HUES48 (cell line): Measurements from ENCODE around the gene LEO1.

Source experiments
- H3K27ac ChIP-seq: one replicate; pipeline ENCODE4 v1.7.0; 2013; ENCODE audit warnings: low read depth, low read length, inconsistent platforms
- H3K27me3 ChIP-seq: 2 replicates; pipeline ENCODE4 v1.6.1; 2013; ENCODE audit warnings: mild to moderate bottlenecking, low read length; ENCODE audit not compliant: control insufficient read depth, insufficient read depth
- H3K36me3 ChIP-seq: 2 replicates; pipeline ENCODE4 v1.6.1; 2013; ENCODE audit warnings: low read length; ENCODE audit not compliant: control insufficient read depth, insufficient read depth
- H3K4me1 ChIP-seq: 2 replicates; pipeline ENCODE4 v1.6.1; 2013; ENCODE audit warnings: mild to moderate bottlenecking, low read length; ENCODE audit not compliant: control insufficient read depth, insufficient read depth
- H3K4me3 ChIP-seq: 2 replicates; pipeline ENCODE4 v1.5.1; 2013; ENCODE audit warnings: mild to moderate bottlenecking, low read depth, low read length
- H3K9ac ChIP-seq: 2 replicates; pipeline ENCODE4 v1.6.1; 2013; ENCODE audit warnings: mild to moderate bottlenecking, low read depth, low read length, moderate library complexity
- H3K9me3 ChIP-seq: 2 replicates; pipeline ENCODE4 v1.6.1; 2013; ENCODE audit warnings: low read length; ENCODE audit not compliant: control insufficient read depth, insufficient read depth

LEO1 gene

DNA sequence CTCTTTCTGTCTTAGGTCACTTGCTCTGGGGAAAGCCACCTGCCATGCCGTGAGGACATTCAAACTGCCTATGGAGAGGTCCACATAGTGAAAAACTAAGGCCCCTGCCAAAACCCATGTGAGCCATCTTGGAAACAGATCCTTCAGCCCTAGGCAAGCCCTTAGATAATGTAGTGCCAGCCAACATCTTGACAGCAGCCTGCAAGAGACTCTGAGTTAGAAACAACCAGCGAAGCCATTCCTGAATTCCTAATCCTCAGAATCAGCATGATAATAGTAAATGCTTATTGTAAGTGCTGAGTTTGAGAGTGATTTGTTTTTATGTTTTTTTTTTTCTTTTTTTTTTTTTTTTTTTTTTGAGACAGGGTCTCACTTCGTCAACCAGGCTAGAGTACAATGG lies 40.6 kb downstream of the LEO1 start:
- H3K4me1 ChIP-seq: peaks cover 5% of the 10 kb centered on the region; the same call in 1 of the 2 replicates
- H3K9ac ChIP-seq: no peak overlapping the region
- peaks cover 4% of the 10 kb centered on the region; the same call in 1 of the 2 replicates for H3K36me3 ChIP-seq
- H3K9me3 ChIP-seq: no peaks in the 10 kb centered on the region
- no peaks in the 10 kb centered on the region for H3K27me3 ChIP-seq
- no peak overlapping the region for H3K27ac ChIP-seq
- no peak overlapping the region for H3K4me3 ChIP-seq

DNA sequence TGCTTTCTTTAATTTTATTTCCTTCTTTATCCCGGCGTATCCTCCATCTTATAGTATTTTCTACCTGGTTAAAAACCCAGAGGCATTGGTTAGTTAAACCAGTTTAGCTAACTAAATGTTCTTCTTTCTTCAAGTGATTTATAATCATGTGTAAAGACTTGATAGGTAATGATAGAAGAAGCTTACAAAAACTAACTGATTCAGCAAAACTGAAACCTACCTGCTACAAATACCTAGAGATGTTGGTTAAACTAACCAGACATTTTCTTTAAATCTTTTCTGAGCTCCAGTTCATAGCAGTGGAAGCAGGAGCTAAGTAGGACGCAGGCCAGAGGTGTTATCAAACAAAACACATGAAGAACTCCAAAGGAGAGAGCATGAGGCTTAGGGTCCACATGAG lies 44.8 kb downstream of the LEO1 start:
- Histone ChIP-seq H3K9me3 (no peaks in the 10 kb centered on the region), H3K4me3 (no peak overlapping the region), H3K36me3 (peaks cover 13% of the 10 kb centered on the region; the same call in 1 of the 2 replicates), H3K27ac (no peak overlapping the region), H3K4me1 (peaks cover 7% of the 10 kb centered on the region), H3K27me3 (no peaks in the 10 kb centered on the region), H3K9ac (no peak overlapping the region)

DNA sequence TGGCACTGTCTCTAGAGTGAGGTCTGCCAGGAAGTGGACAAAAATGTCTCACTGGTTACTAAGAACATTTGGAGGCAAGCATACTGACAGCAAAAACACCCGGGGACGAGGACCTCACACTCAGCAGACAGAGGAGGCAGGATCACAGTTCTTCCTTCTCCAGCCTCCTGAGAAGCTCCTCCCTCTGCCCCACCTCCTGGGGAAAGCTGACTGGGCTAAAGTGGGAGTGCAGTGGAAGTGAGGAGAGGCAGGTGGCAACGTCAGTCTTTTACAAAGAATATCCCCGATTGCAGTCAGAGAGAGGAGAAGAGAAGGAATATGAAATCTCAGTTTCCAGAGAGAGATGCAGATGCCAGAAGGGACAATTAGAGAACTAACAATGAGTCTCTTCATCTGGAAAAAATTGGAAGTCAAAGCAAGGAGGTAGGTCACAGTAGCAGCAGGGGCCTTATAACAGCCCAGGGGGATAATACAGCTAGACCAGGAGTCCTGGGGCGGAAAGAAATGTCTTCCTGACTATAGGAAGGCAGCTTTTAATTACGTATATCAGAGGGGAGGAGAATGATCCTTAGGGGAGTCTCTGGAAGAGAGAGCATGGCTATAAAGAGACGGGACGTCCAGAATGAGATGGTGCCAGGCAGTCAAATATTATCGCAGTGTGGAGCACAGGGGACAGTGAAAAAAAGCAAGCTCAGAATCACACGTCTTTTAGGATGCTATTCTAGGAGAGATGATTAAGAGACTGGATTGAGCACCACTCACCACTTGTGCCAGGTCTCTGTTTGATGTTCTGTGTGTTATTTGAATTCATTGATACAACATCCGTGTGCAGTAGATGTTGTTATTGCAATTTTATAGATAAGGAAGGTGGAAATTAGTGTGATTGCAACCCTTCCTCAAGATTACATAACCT lies 47.2 kb downstream of the LEO1 start:
- Histone ChIP-seq H3K4me1 (peaks cover 3% of the 10 kb centered on the region; the same call in 1 of the 2 replicates), H3K27me3 (no peaks in the 10 kb centered on the region), H3K27ac (no peak overlapping the region), H3K4me3 (no peak overlapping the region), H3K9ac (no peak overlapping the region), H3K36me3 (peaks cover 17% of the 10 kb centered on the region), H3K9me3 (no peaks in the 10 kb centered on the region)

DNA sequence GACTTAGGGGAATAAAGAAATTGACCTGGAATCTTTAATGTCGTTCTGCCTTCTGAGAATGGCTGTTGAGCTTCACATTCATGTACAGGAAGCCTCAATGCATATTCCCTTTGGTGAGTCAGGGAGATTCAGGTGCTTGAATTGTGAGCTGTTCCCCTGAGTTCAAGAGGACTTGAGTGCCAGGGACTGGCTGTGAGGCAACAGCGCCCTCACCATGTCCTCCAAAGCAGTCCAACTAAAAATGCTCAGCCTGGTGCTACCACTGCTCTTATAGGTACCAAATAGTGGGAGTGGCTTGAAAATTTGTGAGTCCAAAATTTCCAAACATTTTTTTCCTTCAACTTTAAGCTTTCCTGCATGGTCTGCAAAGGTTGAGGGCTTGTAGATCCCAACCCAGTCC lies 54.1 kb downstream of the LEO1 start:
- no peak overlapping the region for H3K4me3 ChIP-seq
- no peaks in the 10 kb centered on the region for H3K27me3 ChIP-seq
- peaks cover 15% of the 10 kb centered on the region for H3K36me3 ChIP-seq
- H3K9me3 ChIP-seq: no peaks in the 10 kb centered on the region
- no peak overlapping the region for H3K9ac ChIP-seq
- H3K4me1 ChIP-seq: no peaks in the 10 kb centered on the region
- H3K27ac ChIP-seq: no peak overlapping the region

DNA sequence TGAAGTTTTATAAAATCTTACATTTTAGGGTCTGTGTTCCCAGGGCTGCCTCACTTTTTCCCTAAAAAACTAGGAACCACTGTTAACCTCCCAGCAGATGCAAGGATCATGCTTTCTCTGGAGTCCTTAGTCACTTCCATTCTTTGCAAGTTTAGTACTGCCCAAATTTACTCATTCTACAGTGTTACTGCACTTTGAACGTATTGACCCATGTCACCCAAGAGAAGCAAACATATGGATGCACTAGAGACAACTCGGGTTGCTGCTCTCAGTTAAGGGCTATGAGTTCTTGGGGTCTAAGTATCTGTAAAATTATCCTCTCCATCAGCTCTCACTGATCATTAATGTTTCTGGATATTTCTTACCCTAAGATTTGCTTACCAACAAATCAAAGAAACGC lies 59.0 kb downstream of the LEO1 start:
- H3K36me3 ChIP-seq: peaks cover 19% of the 10 kb centered on the region

DNA sequence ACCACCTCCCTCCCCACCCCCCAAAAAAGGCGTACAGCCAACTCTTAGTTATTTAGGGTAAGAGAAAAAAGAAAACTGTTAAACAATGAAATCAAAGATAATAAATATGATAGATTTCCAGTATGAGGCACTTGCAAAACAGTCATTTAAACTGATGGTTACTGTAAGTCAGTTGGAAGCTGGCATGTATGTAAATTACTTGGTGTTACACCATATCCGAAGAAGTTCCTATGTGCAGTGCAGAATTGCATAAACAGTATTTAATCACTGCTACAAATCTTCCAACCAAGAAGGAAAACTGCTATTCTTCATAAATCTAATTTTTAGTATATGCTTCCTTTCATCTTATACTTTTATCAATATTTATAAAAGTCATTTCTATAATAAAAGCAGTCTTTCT lies 62.0 kb downstream of the LEO1 start:
- Histone ChIP-seq H3K4me1 (no peaks in the 10 kb centered on the region), H3K27ac (no peak overlapping the region), H3K27me3 (no peaks in the 10 kb centered on the region), H3K36me3 (peaks cover 19% of the 10 kb centered on the region), H3K4me3 (no peak overlapping the region), H3K9ac (no peak overlapping the region), H3K9me3 (no peaks in the 10 kb centered on the region)

More for the DNA sequence above, 59.0 kb downstream of the LEO1 start:
- H3K4me1 ChIP-seq: no peaks in the 10 kb centered on the region
- no peak overlapping the region for H3K4me3 ChIP-seq
- H3K9me3 ChIP-seq: no peaks in the 10 kb centered on the region
- H3K27ac ChIP-seq: no peak overlapping the region
- no peak overlapping the region for H3K9ac ChIP-seq
- no peaks in the 10 kb centered on the region for H3K27me3 ChIP-seq

DNA sequence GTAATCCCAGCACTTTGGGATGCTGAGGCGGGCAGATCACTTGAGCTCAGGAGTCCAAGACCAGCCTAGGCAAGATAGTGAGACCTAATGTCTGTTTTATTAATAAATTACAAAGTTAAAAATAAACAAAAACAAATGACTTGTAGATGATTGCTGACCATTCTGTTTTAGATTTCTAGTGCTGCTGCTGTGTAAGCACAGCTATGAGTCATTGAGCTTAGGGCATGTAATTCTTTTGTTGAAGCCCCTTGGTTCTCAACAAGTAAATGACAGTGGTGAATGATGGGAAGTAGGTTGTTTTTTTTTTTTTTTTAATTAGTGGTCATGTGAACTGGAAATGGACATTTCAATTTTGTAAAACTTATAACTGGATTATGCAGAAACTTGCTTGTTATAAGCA lies 63.3 kb downstream of the LEO1 start:
- no peak overlapping the region for H3K9ac ChIP-seq
- no peaks in the 10 kb centered on the region for H3K27me3 ChIP-seq
- no peaks in the 10 kb centered on the region for H3K4me1 ChIP-seq
- H3K27ac ChIP-seq: peak overlapping the region; percentile 0
- H3K36me3 ChIP-seq: peaks cover 29% of the 10 kb centered on the region
- H3K4me3 ChIP-seq: no peak overlapping the region
- H3K9me3 ChIP-seq: no peaks in the 10 kb centered on the region

DNA sequence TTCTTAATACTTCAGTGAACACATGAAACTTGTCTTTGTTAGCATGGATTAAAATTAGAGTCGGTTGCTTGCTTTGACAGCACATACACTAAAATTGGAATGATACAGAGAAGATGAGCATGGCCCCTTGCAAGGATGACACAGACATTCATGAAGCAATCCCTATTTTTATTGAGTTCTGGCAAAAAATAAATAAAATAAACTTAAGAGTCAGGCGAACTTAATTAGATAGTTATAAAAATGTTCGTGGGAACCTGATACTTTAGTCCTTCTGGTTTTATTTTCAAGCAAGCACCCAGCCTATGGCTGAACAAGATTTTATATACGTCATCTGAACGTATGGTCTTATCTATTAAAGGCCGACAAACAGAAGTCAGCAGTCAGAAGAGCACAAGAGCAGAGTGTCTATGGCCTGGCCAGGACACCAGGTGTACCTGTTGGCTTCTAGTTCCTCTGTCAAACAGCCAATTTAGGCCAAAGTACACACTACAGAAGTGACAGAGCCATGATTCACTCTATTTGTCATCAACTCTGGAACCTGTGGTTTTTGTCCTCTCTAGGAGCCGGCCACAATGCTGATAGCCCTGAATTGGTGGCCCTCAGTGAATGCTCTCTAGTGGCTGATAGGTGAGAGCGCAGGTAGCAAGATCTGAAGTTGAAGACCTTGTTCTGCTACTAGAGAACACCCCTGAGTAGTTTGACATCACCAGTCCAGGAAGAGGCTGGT lies 64.3 kb downstream of the LEO1 start:
- H3K27ac ChIP-seq: peak overlapping the region; percentile 0
- no peaks in the 10 kb centered on the region for H3K9me3 ChIP-seq
- no peaks in the 10 kb centered on the region for H3K27me3 ChIP-seq
- H3K4me3 ChIP-seq: no peak overlapping the region
- peaks cover 33% of the 10 kb centered on the region for H3K36me3 ChIP-seq
- H3K4me1 ChIP-seq: no peaks in the 10 kb centered on the region
- no peak overlapping the region for H3K9ac ChIP-seq

DNA sequence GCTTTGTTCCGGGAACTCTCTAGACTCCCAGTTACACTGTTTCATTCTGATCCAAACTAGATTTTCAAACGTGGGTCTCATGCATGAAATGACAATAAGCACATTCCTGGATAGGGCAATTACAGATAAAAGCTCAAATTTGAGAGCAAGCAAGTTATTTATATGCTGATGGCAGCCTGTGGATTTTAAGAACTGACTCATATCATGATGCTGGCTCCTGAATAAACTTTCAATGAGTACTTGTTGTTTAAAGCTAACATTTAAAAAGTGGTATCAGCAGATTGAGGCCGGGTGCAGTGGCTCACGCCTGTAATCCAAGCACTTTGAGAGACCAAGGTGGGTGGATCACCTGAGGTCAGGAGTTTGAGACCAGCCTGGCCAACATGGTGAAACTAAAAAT lies 66.6 kb downstream of the LEO1 start:
- Histone ChIP-seq H3K9me3 (no peaks in the 10 kb centered on the region), H3K27me3 (no peaks in the 10 kb centered on the region), H3K4me1 (no peaks in the 10 kb centered on the region), H3K4me3 (no peak overlapping the region), H3K9ac (no peak overlapping the region), H3K36me3 (peaks cover 52% of the 10 kb centered on the region), H3K27ac (peak overlapping the region; percentile 14)

DNA sequence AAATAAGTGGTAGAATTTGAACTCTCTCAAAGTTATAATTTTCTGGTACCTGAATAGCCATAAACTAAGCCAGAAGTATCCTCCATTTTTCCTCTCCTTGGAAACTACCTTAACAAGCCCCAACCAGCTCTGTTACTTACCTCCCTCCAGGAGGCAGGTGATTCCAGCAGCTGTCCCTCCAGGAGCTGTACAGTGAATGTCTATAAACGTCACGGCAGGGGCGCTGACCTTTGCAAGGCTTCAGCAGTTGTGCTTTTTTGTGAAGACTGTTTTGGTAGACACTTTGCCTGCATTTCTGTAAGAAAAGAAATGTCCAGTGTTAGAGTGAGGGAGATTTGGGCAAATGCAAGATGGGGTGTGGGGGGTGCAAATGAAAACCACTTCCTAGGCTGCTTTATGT lies 67.2 kb downstream of the LEO1 start:
- Histone ChIP-seq H3K4me1 (no peaks in the 10 kb centered on the region), H3K9ac (no peak overlapping the region), H3K27me3 (no peaks in the 10 kb centered on the region), H3K9me3 (no peaks in the 10 kb centered on the region), H3K36me3 (peaks cover 53% of the 10 kb centered on the region), H3K4me3 (no peak overlapping the region), H3K27ac (peak overlapping the region; percentile 14)

DNA sequence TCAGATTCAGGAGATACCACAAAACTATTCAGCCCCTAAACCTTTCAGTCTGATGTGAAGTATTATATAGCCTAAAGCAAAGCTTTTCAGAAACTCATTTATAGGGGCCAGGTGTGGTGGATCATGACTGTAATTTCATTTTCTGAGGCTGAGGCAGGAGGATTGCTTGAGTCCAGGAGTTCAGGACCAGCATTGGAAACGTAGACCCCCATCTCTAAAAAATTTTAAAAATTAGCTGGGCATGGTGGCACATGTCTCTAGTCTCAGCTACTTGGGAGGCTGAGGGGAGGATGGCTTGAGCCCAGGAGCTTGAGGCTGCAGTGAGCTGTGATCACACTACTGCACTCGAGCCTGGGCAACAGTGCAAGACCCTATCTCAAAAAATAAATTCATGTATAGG lies 82.1 kb downstream of the LEO1 start:
- Histone ChIP-seq H3K9me3 (no peaks in the 10 kb centered on the region), H3K4me1 (no peaks in the 10 kb centered on the region), H3K9ac (no peak overlapping the region), H3K27me3 (no peaks in the 10 kb centered on the region), H3K27ac (no peak overlapping the region), H3K4me3 (no peak overlapping the region), H3K36me3 (peaks cover 15% of the 10 kb centered on the region)
